Measurements from ENCODE around the gene GPM6B.

GPM6B gene

GRCh38 chrX:13770013-13770535 is 46.8 kb downstream of the GPM6B start:
- no peak for DNase-seq

- DNase-seq = no peak
Observed at GRCh38 chrX:13768939-13769338, 48.0 kb downstream of the GPM6B start.

- no peak for DNase-seq
Observed at GRCh38 chrX:13764765-13765164, 52.1 kb downstream of the GPM6B start.

- no peak for DNase-seq
Observed at GRCh38 chrX:13764281-13764680, 52.6 kb downstream of the GPM6B start.

GRCh38 chrX:13763489-13763888 is 53.4 kb downstream of the GPM6B start:
- no peak for DNase-seq

- DNase-seq = no peak
Observed at GRCh38 chrX:13761606-13762414, 55.1 kb downstream of the GPM6B start.

- DNase-seq = no peak
Observed at GRCh38 chrX:13760426-13760825, 56.5 kb downstream of the GPM6B start.

- no peak for DNase-seq
Observed at GRCh38 chrX:13759152-13759718, 57.7 kb downstream of the GPM6B start.

GRCh38 chrX:13756381-13756780 is 60.5 kb downstream of the GPM6B start:
- DNase-seq = no peak

- DNase-seq = no peak
Observed at GRCh38 chrX:13755254-13755653, 61.6 kb downstream of the GPM6B start.

- no peak for DNase-seq
Observed at GRCh38 chrX:13754765-13755164, 62.1 kb downstream of the GPM6B start.

- DNase-seq = no peak
Observed at GRCh38 chrX:13752646-13753045, 64.2 kb downstream of the GPM6B start.

GRCh38 chrX:13752141-13752540 is 64.8 kb downstream of the GPM6B start:
- no peak for DNase-seq

- no peak for DNase-seq
Observed at GRCh38 chrX:13750812-13751211, 66.1 kb downstream of the GPM6B start.

- DNase-seq = no peak
Observed at GRCh38 chrX:13750204-13750603, 66.7 kb downstream of the GPM6B start.

- DNase-seq = no peak
Observed at GRCh38 chrX:13748486-13748885, 68.4 kb downstream of the GPM6B start.

GRCh38 chrX:13747836-13748235 is 69.1 kb downstream of the GPM6B start:
- no peak for DNase-seq

GRCh38 chrX:13742397-13743176 is 74.3 kb downstream of the GPM6B start:
- DNase-seq = no peak

- no peak for DNase-seq
Observed at GRCh38 chrX:13741695-13742094, 75.2 kb downstream of the GPM6B start.

GRCh38 chrX:13734278-13735172 is 82.4 kb downstream of the GPM6B start, which contains the start of the genes OFD1 and TRAPPC2:
Gene OFD1, plus strand, starts transcription at chrX:13734748. Its CDS starts 324 bp downstream, at chrX:13735072.
Gene TRAPPC2, minus strand, starts transcription at chrX:13734620. Its CDS starts 14,657 bp downstream, at chrX:13719963.
- DNase-seq = peak; percentile 78

- no peak for DNase-seq
Observed at GRCh38 chrX:13733506-13733905, 83.4 kb downstream of the GPM6B start.
